NCI-H1436 (cell line): ENCODE measurements around the gene CPT1B.

Experiments
- DNase-seq: peaks from one replicate; lab custom pipeline; 2025; lab: John Stamatoyannopoulos, UW

Gene CPT1B

GRCh38 chr22:50585781-50586180 is 7.6 kb upstream of the CPT1B start:
- no peak for DNase-seq

DNA sequence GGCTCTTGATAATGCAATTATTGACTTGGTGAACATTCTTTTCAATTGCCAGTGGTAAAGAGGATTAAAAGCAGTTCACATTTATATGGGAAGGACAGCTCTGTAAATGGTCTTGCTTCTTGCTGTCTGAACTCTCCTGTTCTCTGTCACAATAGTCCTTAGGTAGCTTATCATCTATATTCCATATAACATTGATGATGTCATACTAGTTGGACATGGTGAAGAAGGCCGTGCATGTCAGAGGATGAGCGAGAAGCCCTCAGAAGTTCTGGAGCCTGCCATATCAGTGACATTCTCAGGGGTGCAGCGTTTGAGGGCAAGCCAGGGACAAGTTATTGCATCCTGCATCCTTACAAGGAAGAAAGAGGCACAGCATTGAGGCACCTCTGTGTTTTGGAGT is 7.0 kb upstream of the CPT1B start:
- DNase-seq: no peak

DNA sequence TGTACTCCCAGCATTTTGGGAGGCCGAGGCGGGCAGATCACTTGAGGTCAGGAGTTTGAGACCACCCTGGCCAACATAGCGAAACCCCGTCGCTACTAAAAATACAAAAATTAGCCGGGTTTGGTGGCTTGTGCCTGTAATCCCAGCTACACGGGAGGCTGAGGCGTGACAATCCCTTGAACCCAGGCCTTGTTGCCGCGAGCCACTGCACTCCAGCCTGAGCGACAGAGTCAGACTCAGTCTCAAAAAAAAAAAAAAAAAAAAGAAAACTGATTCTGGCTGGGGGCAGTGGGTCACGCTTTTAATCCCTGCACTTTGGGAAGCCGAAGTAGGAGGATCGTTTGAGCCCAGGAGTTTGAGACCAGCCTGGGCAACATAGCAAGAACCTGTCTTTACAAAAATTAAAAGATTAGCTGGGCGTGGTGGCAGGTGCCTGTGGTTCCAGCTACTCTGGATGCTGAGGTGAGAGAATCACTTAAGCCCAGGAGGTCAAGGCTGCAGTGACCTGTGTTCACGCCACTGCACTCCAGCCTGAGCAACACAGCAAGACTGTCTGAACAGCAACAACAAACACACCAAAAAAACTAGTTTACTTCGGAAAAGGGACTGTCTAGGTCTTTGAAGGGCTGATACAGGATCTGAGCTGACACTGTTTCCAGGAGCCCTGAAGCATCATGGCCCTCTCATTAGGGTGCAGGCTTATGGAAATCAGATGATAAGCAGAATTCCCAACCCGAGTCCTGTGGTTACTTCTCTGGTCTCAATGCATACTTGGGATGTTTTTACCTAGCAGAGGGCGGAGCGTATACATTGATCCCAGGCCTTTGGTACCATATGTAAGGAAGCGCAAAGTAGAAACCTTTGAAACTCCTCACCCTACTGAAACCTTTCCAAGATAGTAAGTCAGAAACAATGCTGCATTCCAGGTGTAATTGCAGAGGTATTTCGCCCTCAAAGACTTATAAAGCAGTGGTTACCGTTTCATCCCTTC is 6.2 kb upstream of the CPT1B start:
- DNase-seq: no peak

DNA sequence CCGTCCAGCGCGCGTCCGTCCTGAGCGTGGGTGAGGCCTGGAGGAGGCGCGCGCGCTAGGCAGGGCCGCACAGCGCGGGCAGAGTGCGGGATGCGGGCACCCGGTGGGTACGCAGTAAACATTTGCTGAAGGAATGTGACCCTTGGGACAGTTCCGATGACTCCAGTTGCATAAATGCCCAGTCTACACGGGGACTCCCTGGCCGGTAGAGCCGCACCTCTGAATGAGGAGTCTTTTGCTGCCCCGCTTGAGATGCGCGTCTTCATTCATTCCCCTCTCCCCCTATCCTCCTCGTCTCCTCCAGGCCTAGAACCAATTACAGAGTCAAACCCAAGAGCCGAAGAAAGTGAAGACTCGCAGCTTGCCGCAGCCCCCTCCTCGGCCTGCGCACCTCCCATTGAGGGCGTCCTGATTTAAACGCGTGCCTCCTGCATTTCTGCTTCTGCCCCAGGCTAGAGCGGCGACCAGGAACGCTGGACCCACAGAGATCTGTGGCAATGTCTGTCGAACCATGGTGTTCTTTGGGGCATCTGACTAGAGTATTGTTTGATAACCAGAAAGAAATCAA is 5.2 kb upstream of the CPT1B start:
- DNase-seq: no peak

DNA sequence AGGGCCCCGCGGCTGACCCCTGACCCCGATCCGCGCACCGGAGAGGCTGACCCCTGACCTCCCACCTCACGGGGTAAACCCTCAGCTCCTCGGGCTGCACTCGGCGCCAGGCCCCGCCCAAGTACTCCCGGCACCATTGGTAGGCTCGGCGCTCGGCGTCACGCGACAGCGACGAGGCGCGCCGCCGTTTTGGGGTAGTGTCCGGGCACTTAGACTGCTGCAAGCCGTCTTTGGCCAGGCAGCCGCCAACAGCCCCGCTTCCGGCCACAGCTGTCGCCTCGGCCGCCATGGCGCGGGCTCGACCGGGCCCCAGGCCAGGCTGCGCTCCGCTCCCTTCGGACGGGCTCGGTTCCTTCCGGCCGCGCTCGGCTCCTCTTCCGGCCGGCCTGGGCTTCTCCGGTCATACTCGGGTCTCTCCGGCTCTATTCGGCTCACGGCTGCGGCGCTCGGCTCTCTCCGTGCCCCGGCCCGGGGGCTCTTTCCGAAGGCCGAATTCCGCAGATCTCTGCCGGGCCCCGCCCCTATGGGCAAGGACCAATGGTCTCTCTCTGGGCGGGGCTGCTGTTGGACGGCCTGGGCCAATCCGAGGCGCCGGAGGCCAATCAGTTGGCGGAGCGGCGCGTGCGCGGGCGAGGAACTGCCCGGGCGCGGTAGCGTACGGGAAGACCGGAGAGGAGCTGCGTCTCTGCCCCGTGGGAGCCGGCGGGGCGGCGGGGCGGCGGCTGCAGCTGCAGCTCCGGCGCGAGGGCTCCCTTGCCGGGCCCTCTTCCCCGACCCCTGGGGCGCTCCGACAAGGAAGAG is 4.5 kb upstream of the CPT1B start, which contains the start of gene CHKB:
TSS of gene CHKB (minus strand) at position 357 of the 801 bp plus-strand sequence. CDS start at position 289, 68 bp downstream.
- peak; percentile 99 for DNase-seq

- DNase-seq: no peak
Observed at GRCh38 chr22:50581950-50582492, 3.8 kb upstream of the CPT1B start.

- no peak for DNase-seq
Observed at GRCh38 chr22:50581031-50581949, 3.1 kb upstream of the CPT1B start.

GRCh38 chr22:50579752-50580151 is 1.5 kb upstream of the CPT1B start:
- no peak for DNase-seq

- no peak for DNase-seq
Observed at GRCh38 chr22:50578776-50579310, 616 bp upstream of the CPT1B start.

DNA sequence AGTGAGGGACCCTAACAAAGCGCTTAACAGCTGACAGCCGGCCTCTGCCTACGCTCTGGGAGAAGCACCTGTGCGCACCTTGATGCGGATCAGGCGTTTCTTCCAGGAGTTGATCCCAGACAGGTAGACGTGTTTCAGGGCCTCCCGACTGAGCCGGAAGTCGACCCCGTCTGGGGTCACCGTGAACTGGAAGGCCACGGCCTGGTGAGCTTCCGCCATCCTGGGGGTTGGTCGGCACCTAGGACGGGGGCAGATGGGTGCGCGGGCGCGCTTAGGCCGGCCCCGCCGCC is 585 bp downstream of the CPT1B start:
- no peak for DNase-seq

DNA sequence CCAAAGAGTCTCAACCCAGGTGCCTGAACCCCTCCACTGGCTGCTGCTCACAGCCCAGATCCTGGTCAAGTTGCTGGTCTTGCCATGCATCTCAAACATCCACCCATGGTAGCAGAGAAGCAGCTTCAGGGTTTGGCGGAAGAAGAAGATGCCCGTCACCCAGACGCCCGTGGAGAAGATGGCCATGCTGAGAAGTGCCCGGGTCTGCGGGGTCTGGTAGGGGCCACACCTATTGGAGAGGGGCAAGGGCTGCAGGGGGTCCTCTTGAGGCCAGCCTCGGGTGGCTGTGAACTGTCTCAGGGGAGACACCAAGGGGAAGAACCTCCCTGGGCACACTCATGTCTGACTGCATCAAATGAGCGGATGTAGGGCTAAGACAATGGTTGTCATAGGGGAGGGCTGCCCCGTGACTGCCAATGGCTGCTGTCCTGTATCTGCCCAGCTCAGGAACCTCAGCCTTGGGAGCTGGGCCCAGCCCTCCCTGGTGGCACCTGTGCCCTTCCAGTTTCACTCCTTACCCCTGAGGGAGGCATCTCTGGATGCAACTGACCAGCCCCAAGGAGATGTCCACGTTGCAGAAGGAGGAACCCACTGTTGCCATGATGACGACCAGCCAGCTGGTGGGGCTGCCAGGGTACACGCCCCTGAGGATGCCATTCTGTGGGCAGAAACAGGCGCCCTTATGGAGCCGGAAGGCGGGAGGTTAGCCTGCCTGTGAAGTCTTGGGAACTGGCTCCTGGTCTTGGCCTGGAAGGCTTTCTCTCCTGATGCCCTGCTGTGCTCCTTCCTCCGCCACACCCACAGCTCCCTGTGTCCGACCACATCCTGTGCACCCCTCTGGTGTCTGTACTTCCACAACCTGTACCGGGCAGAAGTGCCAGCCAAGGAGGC is 1.2 kb downstream of the CPT1B start:
- DNase-seq: no peak

DNA sequence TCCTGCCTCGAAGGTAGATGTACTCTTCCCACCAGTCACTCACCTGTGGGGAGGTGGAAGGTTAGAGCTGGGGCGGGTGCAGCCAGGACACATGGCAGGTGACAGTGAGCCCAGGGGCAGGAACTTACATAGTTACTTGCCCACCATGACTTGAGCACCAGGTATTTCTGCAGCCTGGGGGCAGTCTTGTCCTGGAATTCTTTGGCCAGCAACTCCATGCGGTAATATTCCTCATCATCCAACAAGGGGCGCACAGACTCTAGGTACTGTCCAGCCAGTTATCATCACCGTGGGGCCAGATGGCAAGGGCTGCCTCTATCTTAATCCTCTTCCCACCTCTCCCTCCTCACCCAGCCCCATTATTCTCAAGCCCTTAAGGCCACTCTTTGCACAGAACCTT is 2.2 kb downstream of the CPT1B start:
- no peak for DNase-seq

GRCh38 chr22:50575426-50575941 is 2.7 kb downstream of the CPT1B start:
- no peak for DNase-seq

GRCh38 chr22:50574383-50574755 is 3.9 kb downstream of the CPT1B start:
- no peak for DNase-seq

DNA sequence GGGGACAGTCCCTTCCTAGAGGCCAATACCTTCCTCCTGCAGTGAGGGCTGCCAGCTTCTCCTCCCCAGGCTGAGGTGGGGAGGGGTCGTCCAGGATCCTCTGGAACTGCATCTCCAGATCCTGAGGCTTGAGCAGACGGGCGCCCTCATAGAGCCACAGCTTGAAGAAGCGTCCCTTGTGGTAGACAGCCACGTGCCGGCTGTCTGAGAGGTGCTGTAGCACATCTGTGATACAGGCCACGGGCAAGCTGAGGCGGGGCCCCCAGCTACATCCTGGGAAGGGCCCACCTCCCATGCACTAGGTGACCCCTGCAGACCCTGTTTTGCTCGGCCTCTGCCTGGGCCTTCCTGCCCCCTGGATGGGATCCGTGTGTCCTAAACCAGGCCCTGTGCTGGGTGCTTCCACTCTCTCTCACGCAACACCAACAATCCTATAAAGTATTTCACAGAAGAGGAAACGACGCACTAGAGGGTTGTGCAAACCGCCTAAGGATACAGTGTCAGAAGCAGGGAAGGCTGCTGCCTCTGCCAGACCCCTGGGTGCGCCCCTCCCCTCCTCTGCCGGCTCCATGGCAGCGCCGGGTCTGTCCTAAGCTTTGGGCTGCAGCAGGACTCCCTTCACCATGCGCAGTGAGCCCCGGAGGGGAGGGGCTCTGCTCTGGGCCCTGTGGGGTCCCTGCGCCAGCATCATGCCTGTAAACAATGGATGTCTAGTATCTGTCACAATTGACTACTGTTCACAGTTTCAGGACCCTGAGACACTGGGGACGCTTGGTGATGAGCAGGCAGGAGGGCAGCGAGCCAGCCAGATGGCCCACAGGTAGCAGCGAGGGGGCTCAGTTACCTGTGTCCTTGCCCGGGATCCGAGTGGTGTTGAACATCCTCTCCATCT is 4.5 kb downstream of the CPT1B start:
- no peak for DNase-seq

DNA sequence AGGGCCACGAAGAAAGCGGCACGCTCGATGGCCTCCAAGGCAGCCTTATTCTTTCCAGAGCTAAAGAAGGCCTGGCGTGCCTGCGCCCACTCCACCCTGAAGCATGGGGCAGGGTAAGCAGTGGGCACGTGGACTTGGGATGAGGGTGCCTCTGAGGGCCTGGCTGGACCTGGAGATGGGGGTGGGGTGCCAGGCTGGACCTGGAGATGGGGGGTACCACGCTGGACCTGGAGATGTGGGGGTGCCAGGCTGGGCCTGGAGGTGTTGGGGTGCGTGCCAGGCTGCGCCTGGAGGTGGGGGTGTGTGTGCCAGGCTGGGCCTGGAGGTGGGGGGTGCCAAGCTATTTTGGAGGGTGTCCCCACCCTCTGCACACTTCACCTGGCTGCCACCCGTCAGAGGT is 5.3 kb downstream of the CPT1B start:
- DNase-seq: no peak

DNA sequence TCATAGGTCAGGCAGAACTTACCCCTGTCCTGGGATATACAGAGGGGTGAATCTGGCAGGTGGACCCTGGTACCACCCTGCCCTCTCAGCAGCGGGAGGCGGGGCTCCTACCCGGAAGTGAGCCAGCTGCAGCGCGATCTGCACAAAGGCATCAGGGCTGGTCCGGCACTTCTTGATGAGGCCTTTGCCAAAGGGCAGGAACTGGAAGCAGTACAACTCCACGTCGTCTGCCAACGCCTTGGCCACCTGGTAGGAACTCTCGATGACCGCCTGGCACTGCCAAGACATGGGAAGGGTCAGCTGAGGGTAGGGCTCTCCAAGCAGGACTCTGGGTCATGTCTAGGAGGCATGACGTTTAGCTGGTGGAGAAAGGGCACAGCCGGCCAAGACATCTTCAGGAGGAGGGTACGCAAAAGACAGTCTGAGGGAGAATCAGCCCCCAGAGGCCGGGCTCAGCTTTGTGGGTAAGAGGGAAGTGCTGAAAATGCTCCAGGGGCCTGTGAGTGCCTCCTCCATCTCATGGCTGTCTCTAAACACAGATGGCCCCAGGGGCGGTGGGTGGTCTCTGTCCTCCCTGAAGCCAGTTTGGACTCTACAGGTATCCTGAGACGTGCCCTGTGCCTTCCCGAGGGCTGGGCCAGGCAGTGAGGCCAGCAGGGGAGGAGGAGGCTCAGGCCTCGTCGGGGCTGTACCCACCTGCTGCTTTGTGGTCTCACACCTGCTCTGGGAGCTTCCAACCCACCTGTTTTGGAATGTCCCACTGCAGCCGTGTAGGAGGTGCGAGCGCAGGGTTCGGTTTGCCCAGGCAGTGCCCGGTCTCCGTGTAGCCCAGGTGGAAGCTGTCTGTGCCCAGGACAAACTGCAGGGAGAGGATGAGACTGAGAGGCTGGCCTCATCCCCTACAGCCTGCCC is 6.7 kb downstream of the CPT1B start:
- DNase-seq: no peak

GRCh38 chr22:50570861-50571260 is 7.4 kb downstream of the CPT1B start:
- DNase-seq: no peak
